T follicular helper cell (primary cell): ENCODE results near the gene GALNS.
A peak's percentile ranks its signal among the peaks of the same experiment; 100 is the strongest.
"Not testable (repeated sequence)": the region's sequence is repeated elsewhere in the genome, so short reads cannot be mapped to it uniquely, and the experiment has no call there.

Experiments
- DNase-seq: peaks from one replicate; pipeline ENCODE4 v3.0.0-alpha.2; 2020; ENCODE audit warnings: low read depth

Gene GALNS

GRCh38 chr16:88783391-88784073 is 73.2 kb downstream of the GALNS start:
- DNase-seq = no peak

DNA sequence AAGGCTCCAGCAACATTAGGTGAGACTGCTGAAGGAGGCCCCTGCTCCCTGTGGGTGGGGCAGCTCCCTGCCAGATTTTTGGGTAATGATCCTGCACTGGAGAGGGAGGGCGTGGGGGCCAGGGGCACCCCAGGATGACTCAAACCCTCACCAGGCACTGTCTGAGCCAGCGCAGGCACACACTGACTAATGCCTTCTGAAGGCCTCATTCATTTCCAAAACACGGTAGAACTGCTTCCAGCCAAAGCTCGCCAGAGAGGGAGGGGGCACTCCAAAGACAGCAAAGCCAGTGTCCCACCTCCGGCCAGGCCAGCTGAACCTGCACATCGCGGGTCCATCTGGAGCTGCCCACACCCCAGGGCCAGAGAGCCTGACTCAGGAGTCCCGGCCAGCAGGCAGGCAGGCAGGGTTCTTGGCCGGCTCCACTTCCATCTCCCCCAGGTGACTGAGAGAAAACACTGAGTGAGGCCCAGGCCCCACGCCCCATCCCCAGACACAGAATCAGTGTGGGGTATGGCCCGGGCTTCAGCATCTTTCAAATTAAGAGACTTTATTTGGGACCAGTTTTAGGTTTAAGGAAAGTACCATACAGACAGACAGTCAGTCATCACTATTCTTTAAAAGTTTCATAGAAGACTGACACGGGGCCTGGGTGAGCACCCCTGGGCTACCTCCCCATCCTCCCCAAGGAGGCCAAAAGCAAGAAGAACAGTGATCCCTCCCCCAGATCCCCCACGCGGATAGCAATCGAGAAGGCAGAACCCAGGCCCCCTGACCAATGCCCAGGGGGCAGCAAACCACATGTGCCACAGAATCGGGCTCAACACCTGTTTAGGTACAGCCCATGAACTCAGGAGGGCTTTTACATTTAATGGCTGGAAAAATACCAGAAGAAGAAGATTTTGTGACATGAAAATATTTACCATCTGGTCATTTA is 74.0 kb downstream of the GALNS start:
- DNase-seq = peak; percentile 45

- DNase-seq = peak; percentile 51
Measured at GRCh38 chr16:88781140-88782077, 75.3 kb downstream of the GALNS start.

GRCh38 chr16:88780142-88781062 is 76.3 kb downstream of the GALNS start:
- no peak for DNase-seq

DNA sequence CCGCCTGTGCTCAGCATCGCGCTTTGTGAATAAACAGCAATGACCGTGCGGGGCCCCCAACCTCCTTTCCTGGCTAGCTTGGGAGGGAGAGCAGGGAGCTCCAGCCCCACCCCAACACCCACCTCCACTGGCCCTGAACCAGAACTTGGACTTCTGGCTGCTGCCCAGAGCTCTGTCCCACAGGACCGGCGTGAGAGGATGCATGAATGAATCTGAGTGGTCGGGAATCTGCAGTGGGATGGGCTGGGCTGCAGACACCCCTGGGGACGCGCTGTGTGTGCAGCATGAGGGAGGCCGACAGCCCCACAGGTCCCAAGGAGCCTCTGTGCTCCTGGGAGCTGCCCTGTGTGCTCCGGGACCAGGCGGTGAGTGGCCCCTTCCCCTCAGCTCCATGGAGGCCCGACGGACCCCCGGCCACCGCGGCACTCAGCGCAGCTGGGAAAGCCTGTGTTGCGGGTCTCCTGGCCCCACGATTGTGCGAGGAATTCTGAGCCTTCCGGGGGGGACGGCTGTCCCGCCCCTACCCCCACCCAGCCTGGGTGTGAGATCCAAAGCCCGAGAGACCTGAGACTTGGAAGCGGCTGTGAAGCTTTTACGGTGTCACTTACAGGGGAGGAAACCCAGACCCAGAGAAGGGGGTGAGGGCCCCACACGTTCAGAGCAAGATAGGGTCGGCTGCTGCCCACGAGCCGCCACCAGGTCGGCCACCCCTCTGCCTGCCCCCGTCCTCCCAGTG is 77.2 kb downstream of the GALNS start:
- no peak for DNase-seq

DNA sequence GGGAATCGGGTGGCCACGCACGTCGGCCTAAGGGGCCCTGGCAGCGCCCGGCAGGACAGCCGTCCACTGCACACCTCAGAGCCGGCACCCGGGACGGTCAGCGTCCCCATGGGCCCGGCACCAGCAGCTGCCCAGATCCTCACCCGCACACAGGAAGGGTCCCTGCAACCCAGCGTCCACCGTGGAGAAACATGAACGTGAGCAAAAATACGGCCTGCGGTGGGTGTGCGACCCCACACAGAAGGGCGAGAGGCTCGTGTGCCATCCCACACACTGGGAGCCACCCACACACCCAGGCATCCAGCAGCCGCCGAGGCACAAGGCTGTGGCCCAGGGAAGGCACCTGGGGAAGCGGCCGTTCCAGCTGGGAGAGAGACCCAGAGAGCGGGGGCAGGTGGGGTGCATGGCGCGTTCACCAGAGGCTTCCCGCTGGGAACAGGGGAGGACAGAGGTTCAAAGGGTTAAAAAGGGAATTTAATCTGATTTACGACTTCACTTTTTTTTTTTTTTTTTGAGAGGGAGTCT is 78.1 kb downstream of the GALNS start:
- no peak for DNase-seq

GRCh38 chr16:88778271-88778525 is 78.5 kb downstream of the GALNS start:
- DNase-seq = no peak

DNA sequence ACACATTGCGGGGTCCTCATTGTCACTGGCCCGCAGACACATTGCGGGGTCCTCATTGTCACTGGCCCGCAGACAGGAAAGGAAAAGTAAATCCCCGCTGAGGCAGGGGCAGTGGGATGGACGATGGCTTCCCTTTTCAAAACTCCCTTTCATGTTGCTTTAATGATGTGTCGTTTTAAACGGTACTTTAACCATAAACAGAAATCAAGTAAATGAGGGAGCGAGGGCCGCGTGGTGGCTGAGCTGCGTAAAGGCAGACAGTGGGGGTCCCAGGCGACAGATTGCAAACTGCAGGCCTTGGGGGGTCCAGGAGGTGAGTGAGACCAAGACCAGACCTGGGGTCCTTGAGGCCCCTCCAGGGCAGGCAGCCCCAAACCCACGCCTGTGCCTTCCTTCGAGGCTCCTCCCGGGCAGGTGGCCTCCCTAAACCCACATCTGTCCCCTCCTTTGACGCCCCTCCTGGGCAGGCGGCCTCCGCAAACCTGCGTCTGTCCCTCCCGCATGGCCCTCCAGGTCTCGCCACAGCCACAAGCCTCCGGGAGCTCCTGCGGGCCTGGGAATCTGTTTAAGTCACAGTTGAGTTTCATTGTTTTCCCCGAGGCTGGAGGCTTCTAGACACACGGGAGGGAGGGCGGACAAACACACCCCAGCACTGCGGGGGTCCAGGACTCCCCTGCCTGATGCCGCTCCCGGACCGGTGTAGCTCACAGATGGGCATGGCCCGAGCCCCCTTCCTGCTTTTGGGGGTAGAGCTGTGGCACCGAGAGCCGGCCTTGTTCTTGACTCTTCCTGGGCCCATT is 79.1 kb downstream of the GALNS start:
- DNase-seq = no peak

DNA sequence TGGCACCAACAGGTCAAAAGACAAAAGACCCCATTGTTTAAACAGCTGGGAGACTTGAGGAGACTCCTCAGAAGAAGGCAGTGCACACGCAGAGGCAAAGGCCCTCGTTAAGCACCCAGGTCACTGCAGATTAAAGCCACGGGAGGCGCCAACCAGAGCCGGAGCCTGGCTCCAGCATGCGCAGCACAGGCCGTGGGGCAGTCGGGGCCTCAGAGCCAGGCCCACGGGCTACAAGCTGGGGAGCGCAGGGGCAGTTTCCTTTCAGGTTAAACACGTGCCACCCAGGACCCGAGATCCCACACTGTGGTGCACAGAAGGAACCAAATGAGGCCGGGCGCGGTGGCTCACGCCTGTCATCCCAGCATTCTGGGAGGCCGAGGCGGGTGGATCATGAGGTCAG is 80.9 kb downstream of the GALNS start:
- no peak for DNase-seq

GRCh38 chr16:88774544-88775393 is 82.0 kb downstream of the GALNS start:
- no peak for DNase-seq

DNA sequence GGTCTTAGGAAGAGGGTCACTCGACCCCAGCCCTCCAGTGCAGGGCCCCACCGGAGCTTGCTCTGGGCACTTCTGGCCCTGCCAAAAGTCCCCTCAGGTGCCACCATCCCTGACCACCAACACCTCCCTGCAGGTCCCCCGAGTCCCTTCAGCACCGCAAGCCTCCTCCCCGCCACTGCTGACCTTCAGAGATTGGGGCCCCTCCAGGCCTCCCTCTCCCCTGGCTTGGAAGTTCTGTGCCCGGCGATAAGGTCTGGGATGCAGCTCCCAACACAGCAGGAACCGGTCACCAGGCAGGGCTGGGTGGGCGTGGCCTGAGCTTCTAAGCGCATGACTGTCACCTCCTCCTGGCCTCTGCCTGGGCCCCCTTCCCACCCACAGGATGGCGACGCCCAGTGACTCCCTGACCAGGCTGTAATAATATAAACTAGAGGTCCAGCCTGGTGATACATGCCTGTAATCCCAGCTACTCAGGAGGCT is 82.9 kb downstream of the GALNS start:
- DNase-seq = no peak

DNA sequence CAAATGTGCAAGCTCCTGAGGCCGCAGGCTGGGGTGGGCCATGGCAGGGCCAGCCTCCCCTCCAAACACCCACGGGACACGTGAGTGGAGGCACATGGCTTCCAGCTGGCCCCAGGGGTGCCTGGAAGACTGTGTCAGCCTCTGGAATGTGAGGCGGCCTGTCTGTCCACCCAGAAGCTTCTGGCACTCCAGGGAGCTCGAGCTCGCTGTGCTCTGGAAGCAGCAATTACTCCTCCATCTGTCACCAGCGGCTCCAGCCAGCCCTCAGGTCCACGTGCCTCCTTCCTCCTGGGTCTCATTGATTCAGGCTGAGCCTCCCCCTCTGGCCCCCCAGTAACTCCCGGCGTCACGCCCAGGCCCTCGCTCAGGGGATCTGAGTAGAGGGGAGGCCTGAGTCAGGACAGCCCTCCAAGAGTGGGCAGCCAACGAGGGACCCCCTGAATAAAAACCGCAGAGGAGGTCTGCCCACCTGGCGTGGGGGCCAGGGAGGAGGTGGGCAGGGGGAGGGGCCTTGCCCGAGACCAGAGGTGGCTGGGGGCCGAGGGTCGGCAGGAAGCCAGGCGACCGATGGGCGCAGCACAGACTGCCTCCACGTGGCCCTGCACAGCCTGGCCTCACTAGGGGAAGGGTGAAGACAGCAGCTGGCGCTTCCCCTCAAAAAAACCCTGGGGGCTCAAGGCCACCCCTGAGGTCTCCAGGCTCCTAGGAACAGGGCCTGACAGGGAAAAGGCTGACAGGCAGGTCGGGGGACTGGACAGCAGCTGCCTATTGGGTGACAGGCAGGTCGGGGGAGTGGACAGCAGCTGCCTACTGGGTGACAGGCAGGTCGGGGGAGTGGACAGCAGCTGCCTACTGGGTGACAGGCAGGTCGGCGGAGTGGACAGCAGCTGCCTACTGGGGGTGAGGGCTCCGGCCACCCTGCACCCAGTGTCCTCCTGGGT is 83.6 kb downstream of the GALNS start:
- no peak for DNase-seq

DNA sequence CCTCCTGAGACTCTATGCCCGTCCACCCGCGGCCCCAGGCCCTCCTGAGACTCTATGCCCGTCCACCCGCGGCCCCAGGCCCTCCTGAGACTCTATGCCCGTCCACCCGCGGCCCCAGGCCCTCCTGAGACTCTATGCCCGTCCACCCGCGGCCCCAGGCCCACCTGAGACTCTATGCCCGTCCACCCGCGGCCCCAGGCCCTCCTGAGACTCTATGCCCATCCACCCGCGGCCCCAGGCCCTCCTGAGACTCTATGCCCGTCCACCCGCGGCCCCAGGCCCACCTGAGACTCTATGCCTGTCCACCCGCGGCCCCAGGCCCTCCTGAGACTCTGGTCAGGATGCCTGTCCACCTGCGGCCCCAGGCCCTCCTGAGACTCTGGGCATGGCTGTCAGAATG is 85.0 kb downstream of the GALNS start:
- DNase-seq = not testable (repeated sequence)

DNA sequence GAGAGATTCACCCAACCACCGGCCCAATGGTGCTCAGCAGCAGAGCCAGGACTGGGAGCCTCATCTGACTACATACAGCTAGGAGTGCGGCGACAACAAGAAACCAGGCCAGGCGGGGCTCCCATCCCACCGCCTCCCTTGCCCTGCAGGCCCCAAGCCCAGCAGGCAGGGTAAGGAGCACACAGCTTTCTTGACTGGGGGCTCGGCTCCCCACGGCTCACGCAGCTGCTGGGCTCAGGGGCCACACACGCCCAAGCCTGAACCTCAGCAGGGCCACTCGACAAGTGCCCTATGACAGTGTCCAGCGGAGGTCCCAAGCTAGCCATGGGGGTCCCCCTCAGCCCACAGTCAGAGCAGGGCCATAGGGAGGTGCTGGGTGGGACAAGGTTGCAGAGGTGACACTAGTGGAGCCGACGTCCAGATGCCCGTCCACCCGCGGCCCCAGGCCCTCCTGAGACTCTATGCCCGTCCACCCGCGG is 85.4 kb downstream of the GALNS start:
- DNase-seq = no peak

- DNase-seq = no peak
Measured at GRCh38 chr16:88770461-88771293, 86.1 kb downstream of the GALNS start.
